M059J (cell line): ENCODE measurements around the gene PRRX2. TPM values are rescaled to one million over a fixed set of nuclear protein-coding genes. Genes with fewer than 3 reads are reported as not detected.

Experiments
- DNase-seq: peaks from one replicate; pipeline ENCODE4 v3.0.0-alpha.2; 2012; ENCODE audit warnings: low read depth
- total RNA-seq: library from RNA; depleted of rRNA; stranded (reverse); fragments of >200 nt; shearing (Covaris generic); gene quantifications from 2 replicates; pipeline ENCODE4 v1.2.3, GENCODE V29; 2014

The PRRX2 gene
- total RNA-seq, 1 experiment from 2014 or later = 0.17 TPM

DNA sequence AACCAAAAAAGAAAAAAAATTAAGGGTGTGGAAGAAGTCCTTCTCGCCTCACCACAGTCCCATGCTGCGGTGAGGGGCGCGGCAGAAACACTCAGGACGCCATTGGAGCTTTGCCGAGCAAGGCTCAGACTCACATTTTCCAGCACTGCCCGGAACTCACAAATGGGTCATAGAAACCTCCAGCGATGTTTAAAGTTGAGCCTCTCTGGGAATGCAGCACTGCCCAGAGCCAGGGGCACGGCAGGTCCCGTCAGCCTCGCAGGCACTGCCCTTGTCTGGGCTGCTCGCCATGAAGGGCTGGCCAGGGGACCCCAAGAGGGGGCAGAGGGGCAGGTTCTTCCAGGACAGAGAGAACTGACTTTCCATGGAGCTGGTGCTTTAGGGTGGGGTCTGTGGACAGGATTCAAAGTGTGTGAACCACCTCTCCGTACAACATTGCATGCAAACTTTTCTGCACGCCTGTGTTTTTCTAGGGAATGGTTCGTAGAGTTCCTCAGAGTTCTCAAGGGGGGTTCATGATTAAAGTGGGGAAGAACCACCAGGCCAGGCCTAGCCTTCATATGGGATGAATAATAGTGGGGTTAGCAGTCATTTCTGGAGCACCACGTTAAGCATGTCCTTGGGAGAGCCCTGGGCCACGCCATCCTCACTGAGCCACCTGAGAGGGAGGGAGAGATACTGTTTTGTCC, 38.4 kb downstream of the PRRX2 start:
- DNase-seq = peak; percentile 30

DNA sequence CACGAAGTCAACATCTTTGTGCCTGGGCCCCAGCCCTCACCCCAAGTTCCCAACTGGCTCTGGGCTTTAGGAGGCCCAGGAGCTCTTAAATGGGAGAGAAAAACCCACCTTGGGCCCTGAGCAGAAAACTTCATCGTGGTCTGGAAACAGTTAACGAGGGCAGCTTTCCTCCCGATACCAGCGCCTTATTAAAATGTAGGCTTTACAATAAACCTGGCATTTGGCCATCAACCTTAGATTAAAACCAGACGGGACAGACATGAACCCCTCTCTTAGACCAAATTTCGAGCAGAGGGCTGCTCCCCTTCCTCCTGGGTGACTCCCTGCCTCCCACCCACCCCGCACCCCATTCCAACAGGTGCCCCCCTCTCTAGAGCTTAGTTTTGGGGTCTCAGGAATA, 39.4 kb downstream of the PRRX2 start:
- DNase-seq = no peak

DNA sequence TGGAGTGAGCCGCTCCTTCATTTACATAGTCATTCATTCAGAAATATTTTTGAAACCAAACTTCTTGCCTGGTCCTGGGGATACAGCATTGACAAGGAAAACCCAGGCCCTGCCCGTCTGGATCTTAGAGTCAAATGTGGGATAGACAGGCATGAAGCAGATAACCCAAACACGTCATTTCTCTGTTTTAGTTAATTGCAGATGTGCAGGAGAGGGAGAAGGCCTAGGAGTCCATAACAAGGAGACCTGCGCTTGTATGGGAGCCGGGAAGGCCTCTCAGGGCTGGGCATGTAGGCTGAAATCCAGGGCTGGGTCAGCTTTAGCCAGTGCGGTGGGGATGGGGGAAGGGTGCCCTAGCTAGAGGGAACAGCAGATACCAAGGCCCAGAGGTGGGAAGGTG, 43.3 kb downstream of the PRRX2 start:
- no peak for DNase-seq

DNA sequence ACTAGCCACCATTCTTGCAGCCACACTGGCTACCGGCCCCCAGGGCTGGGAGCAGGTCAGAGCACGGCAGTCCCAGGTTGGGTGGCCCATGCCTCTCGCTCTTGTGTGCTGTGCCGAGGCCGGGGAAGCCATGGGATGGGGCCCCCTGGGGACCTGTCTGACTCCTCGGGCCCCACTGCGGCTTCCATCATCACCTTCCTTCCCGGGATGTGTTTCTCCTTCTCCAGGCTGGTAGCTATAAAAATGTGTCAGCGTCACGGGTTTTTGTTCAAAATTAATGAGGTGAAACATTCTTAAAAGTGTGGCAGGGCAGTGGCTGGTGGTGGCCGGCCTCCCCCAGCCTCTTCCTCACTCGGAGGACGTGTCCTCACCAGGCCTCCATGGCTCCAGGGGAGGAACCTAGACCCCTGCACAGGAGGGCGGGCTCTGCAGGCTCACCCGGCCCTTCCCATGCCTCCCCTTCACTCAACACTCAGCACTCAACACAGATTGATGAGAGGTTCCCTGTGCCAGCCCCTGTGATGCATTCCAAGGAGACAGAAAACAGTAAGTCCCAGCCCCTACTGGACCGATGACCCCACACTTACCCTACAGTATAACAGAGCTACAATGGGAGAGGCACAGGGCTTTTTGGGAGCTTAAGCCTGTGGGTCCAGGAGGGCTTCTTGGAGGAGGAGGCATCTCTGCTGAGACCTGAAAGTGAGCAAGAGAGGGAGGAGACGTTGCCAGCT, 44.2 kb downstream of the PRRX2 start:
- no peak for DNase-seq

DNA sequence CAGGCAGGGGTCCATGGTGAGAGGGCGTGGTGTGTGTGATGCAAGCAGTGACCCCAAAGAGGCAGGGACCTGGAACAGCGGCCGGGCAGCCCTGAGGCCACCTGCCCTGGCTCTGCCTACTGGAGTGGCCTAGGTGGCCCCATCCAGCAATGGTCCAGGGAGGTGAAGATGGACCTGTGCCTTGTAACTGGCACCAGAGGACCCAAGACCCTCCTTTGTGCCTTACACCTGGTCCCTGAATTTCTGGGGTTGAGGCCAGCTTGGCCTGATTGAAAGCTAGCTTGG, 44.7 kb downstream of the PRRX2 start:
- no peak for DNase-seq

DNA sequence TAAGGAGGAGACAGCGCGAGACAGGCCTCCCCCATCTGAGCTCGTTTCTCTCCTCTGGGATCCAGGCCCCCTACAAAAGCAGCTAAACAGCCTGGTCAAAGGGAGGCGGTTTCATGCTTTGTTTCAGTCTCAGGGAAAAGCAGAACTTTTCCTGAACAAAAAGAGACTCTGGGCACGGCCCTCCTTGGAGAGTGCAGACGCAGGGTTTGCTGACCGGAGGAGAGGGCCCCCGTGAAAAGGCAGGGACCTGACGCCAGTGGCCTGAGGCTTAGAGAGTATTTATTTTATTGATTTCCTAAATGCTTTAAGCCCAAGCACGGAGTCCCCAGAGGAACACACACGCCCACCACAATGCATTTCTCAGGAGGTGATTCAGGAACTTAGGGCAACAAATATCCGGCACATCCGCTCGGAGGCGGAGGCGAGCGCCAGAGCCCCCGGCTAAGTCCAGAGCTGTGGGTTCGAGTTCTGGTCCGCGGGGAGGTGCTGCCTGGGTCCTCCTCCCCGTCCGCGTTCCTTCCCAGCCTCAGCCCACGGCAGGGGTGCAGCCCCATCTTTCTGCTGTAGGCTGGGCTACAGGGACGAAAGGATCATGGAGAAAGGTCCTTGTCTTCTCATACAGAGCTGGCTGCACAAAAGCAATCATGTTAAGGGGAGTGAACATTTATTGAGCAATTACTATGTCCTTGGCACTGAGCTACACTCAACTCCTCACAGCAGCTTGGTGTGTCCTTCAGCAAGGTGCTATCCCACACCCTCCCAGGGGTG, 47.4 kb downstream of the PRRX2 start:
- DNase-seq = peak; percentile 34

DNA sequence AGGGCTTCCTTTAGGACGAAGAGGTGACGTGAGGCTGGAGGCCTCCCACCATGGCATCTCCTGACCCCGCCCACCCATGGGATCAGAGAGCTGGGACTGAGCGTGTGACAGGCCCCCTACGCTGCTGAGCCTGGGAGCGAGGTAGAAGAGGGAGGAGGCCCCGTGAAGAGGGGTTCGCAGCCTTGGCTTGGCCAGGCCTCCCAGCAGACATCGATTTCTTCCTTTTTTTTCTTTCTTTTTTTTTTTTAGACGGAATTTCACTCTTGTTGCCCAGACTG, 47.9 kb downstream of the PRRX2 start:
- DNase-seq = no peak

- no peak for DNase-seq
These were observed 49.1 kb downstream of the PRRX2 start for GRCh38 chr9:129714511-129715061.

DNA sequence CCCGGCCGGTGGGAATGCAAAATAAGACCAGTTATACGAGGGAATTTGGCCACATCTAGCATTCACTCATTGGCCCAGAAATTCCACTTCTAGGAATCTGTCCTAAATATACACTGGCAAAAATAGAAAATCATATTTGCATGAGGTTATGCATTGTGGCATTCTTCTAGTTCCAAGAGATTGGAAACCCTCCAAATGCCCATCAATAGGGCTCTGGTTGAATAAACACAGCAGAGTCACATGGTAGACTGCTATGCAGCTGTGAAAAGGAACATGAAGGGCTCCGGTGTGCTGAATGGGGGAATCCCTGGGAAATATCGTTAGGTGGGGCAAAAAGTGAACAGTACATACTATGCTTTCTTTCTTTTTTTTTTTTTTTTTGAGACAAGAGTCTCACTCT, 50.6 kb downstream of the PRRX2 start:
- DNase-seq = no peak

GRCh38 chr9:129717991-129718390, 52.5 kb downstream of the PRRX2 start:
- no peak for DNase-seq

DNA sequence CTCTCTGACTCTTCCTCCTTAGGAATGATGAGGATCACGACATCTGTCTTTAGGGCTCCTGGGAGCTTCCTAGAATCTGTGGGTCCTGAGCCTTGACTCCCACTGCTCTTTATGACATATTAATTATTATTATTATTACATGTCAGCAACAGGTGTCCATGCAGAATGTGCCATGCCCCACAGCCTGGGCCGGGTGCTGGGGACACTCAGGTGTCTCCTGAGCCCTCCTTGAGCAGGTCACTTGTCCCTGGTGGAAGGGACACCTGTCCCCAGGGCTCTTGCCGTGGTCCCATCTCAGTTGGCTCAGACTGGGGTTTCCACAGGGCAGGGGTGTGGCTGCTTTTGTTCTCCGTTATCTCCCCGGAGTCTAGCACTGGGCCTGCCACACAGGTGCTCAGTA, 53.2 kb downstream of the PRRX2 start:
- DNase-seq = no peak

GRCh38 chr9:129719135-129719534, 53.7 kb downstream of the PRRX2 start:
- DNase-seq = no peak

GRCh38 chr9:129720181-129720864, 54.9 kb downstream of the PRRX2 start:
- DNase-seq = no peak

DNA sequence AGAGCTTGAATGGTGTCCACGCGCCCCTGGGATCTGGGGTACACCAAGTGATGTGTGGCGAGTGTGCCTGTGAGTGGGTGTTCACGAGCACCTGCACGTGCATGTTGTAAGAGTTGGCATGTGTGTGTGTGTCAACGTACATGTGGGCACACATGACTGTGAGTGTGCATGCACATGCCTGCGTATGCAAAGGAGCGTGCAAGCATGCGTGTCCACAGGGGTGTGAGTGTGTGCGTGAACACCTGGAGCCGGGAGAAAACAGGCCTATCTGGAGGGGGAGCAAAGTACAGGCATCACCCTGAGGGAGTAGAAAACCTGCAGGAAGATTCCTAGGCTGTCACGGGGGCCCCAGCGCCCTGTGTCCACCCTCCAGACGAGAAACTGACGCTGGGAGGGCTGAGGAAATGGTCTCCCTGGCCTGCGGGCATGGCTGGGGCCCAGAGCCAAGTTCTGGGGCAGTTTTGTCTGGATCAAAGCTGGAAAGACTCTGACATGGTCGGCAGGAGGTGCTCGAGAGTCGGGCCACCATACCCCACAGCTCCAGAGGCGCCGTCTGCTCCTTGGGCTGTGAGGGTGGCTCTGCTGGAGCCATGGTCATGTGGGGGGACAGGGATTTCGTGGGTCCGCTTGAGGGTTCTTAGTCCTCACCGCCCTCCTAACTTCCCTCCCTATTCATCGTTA, 55.6 kb downstream of the PRRX2 start:
- no peak for DNase-seq

- DNase-seq = no peak
These were observed 57.5 kb downstream of the PRRX2 start for GRCh38 chr9:129722913-129723312.

- DNase-seq = no peak
These were observed 59.2 kb downstream of the PRRX2 start for GRCh38 chr9:129724456-129725190.

- DNase-seq = no peak
These were observed 60.4 kb downstream of the PRRX2 start for GRCh38 chr9:129725795-129726251.

DNA sequence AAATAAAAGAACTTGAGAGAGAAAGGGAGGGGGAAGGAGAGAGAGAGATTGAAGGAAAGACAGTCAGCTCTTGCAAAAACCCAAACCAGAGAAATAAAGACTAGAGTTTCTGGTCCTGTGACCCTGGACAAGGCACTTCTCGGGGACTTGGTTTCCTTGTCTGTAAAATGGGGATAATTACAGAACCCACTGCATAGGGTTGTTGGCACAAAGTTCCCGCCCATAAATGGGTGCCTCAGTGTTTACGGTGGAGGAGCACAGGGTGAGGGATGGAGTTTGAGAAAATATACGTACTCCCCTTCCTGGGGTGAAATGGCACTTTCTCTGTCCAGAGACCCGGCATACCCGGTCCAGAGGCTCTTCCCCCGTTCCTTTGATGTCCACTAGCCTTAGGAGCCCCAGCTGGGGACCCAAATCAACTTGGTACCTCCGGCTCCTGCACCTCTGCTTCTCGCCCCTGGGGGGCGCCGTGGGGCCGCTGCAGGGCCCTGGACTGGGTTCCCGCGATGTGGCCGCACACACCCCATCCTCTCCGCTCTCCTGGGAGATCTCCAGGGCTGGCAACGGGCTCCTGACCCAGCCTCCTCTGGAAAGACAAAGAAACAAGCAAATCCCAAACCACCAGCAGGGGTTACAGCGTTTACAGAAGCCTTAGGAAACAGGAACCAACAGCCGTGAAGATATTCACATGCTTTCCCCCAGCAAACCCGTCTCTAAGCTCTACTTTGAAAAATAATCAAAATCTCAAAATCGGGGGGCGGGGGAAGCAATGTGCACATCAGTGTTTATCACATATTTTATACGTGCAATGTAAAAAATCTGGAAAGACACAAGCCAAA, 61.1 kb downstream of the PRRX2 start:
- peak; percentile 69 for DNase-seq

DNA sequence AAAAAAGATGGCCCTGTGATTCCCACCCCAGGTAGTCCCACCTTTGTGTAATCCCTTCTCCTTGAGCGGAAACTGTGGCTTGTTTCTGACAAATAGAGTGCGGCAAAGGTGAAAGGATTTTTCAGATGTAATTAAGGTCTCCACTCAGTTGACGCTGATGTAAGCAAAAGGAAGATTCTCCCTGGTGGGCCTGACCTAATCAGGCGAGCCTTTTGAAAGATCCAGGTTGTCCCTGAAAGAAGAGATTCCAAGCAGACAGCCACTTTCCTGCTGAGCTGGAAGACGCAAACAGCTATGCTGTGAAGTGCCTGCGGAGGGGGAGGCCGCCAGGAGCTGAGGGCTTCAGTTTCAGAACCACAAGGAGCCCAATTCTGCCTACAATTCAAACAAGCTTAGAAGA, 63.3 kb downstream of the PRRX2 start:
- no peak for DNase-seq

- no peak for DNase-seq
These were observed 66.1 kb downstream of the PRRX2 start for GRCh38 chr9:129731477-129732085.
